Measurements from ENCODE around the gene SLC51B.
"Not testable (repeated sequence)": the region's sequence is repeated elsewhere in the genome, so short reads cannot be mapped to it uniquely, and the experiment has no call there.

Gene SLC51B

GRCh38 chr15:65042776-65043327 is 2.3 kb upstream of the SLC51B start:
- DNase-seq (ENCODE audit: low spot score), result no peak

- not testable (repeated sequence) for DNase-seq (ENCODE audit: low spot score)
Observed at GRCh38 chr15:65044218-65044617, 969 bp upstream of the SLC51B start.

GRCh38 chr15:65048241-65048640 is 3.1 kb downstream of the SLC51B start:
- DNase-seq (ENCODE audit: low spot score), result no peak

- DNase-seq (ENCODE audit: low spot score), result peak; percentile 84
Observed at GRCh38 chr15:65049418-65049840, 4.2 kb downstream of the SLC51B start.

- DNase-seq (ENCODE audit: low spot score), result no peak
Observed at GRCh38 chr15:65050270-65050669, 5.1 kb downstream of the SLC51B start.

- no peak for DNase-seq (ENCODE audit: low spot score)
Observed at GRCh38 chr15:65051266-65051665, 6.1 kb downstream of the SLC51B start.

GRCh38 chr15:65052956-65053355 is 7.8 kb downstream of the SLC51B start:
- no peak for DNase-seq (ENCODE audit: low spot score)

- DNase-seq (ENCODE audit: low spot score), result peak; percentile 46
Observed at GRCh38 chr15:65054333-65055200, 9.4 kb downstream of the SLC51B start.

- no peak for DNase-seq (ENCODE audit: low spot score)
Observed at GRCh38 chr15:65055201-65055870, 10.1 kb downstream of the SLC51B start.

- no peak for DNase-seq (ENCODE audit: low spot score)
Observed at GRCh38 chr15:65056106-65056505, 10.9 kb downstream of the SLC51B start.

GRCh38 chr15:65056868-65057548 is 11.8 kb downstream of the SLC51B start:
- no peak for DNase-seq (ENCODE audit: low spot score)

GRCh38 chr15:65057549-65057940 is 12.4 kb downstream of the SLC51B start:
- no peak for DNase-seq (ENCODE audit: low spot score)

GRCh38 chr15:65058394-65059368 is 13.5 kb downstream of the SLC51B start:
- no peak for DNase-seq (ENCODE audit: low spot score)

- DNase-seq (ENCODE audit: low spot score), result no peak
Observed at GRCh38 chr15:65059369-65059750, 14.2 kb downstream of the SLC51B start.

GRCh38 chr15:65059931-65060596 is 14.9 kb downstream of the SLC51B start:
- no peak for DNase-seq (ENCODE audit: low spot score)

- no peak for DNase-seq (ENCODE audit: low spot score)
Observed at GRCh38 chr15:65060641-65061397, 15.6 kb downstream of the SLC51B start.

GRCh38 chr15:65062061-65062460 is 16.9 kb downstream of the SLC51B start:
- DNase-seq (ENCODE audit: low spot score), result no peak

GRCh38 chr15:65062726-65063125 is 17.5 kb downstream of the SLC51B start:
- no peak for DNase-seq (ENCODE audit: low spot score)

GRCh38 chr15:65066001-65066634 is 20.9 kb downstream of the SLC51B start:
- DNase-seq (ENCODE audit: low spot score), result no peak

All from CD4-positive, alpha-beta T cell treated with Interleukin-15 for 4 hours (primary cell).